Measurements from ENCODE around the gene PDZD2. TPM values are rescaled to one million over a fixed set of nuclear protein-coding genes. Genes with fewer than 3 reads are reported as not detected.

The PDZD2 gene
- total and polyA plus RNA-seq, 2 donors (not counting 3 experiments of a cell fraction or from before 2014, with no cell fraction given): 0.66 to 6.9 TPM

GRCh38 chr5:31701642-31702299, 62.8 kb downstream of the PDZD2 start:
- intact Hi-C loops (cut with micrococcal nuclease) (no loop called here), dilution Hi-C loops (cut with MboI; ENCODE audit: extremely low pct_ligation_motif_present, low sequenced_read_pairs) (no loop called here)
- POLR2A ChIA-PET: no interaction called here
- Histone ChIP-seq H2AFZ (ENCODE audit: low read depth, low read length) (no peak overlapping the region), H3K4me3 (replicated peaks in 1 of 3; ENCODE audit: insufficient read depth in 1 of 3, low read depth in 1 of 3, low read length in 3 of 3) (no peak overlapping the region), H3K27me3 (ENCODE audit: control insufficient read depth in 2 of 2, insufficient read depth in 2 of 2, low read length in 2 of 2) (peaks cover 0 to 2% of the 10 kb centered on the region in 2 experiments), H3K27ac (ENCODE audit: insufficient read depth, low read depth, low read length) (no peak overlapping the region), H3K9ac (replicated peaks; ENCODE audit: extremely low read depth, insufficient read depth, low read length) (no peak overlapping the region), H3K9me1 (replicated peaks; ENCODE audit: control insufficient read depth, extremely low read depth, insufficient read depth, low read length) (no peaks in the 10 kb centered on the region), H3K4me1 (ENCODE audit: control insufficient read depth, extremely low read depth, insufficient read depth, low read length) (no peaks in the 10 kb centered on the region), H3K9me3 (replicated peaks; ENCODE audit: control insufficient read depth, insufficient read depth, low read length) (no peaks in the 10 kb centered on the region), H4K20me1 (replicated peaks; ENCODE audit: control insufficient read depth, extremely low read depth, insufficient read depth, low read length) (no peaks in the 10 kb centered on the region), H3K36me3 (ENCODE audit: control insufficient read depth in 2 of 2, extremely low read depth in 1 of 2, insufficient read depth in 2 of 2, low read length in 2 of 2) (no peaks in the 10 kb centered on the region), H3K4me2 (ENCODE audit: insufficient read depth, low read length) (no peak overlapping the region), H3K79me2 (ENCODE audit: control insufficient read depth, insufficient read depth, low read length) (no peaks in the 10 kb centered on the region)
- DNase-seq (ENCODE audit: low read depth, low spot score) (no peak), FAIRE-seq (no peak)
- TF ChIP-seq GATA2 (IDR thresholded peaks at IDR 0.05; ENCODE audit: insufficient read depth, insufficient read length, low read depth, low read length) (no peak), MYC (IDR thresholded peaks at IDR 0.05; ENCODE audit: low read depth, low read length) (no peak), FOS (IDR thresholded peaks at IDR 0.05; ENCODE audit: borderline replicate concordance, insufficient read depth, low read length) (no peak), POLR2AphosphoS5 (IDR thresholded peaks at IDR 0.05; ENCODE audit: insufficient read depth, low read depth, low read length) (no peak), CTCF (IDR thresholded peaks at IDR 0.05; ENCODE audit: extremely low read depth in 1 of 2, insufficient read depth in 1 of 2, low read depth in 1 of 2, low read length in 2 of 2) (no peak)
- CTCF ChIA-PET: no interaction called here
- no TSS peak for BruUV-seq (replicated peaks)

GRCh38 chr5:31702712-31703111, 63.8 kb downstream of the PDZD2 start:
- Histone ChIP-seq H3K4me3 (replicated peaks in 1 of 3; ENCODE audit: insufficient read depth in 1 of 3, low read depth in 1 of 3, low read length in 3 of 3) (no peak overlapping the region), H3K9ac (replicated peaks; ENCODE audit: extremely low read depth, insufficient read depth, low read length) (no peak overlapping the region), H3K27me3 (ENCODE audit: control insufficient read depth in 2 of 2, insufficient read depth in 2 of 2, low read length in 2 of 2) (peaks cover 0 to 2% of the 10 kb centered on the region in 2 experiments), H3K27ac (ENCODE audit: insufficient read depth, low read depth, low read length) (no peak overlapping the region), H4K20me1 (replicated peaks; ENCODE audit: control insufficient read depth, extremely low read depth, insufficient read depth, low read length) (no peaks in the 10 kb centered on the region), H2AFZ (ENCODE audit: low read depth, low read length) (no peak overlapping the region), H3K9me3 (replicated peaks; ENCODE audit: control insufficient read depth, insufficient read depth, low read length) (no peaks in the 10 kb centered on the region), H3K9me1 (replicated peaks; ENCODE audit: control insufficient read depth, extremely low read depth, insufficient read depth, low read length) (no peaks in the 10 kb centered on the region), H3K79me2 (ENCODE audit: control insufficient read depth, insufficient read depth, low read length) (no peaks in the 10 kb centered on the region), H3K4me1 (ENCODE audit: control insufficient read depth, extremely low read depth, insufficient read depth, low read length) (no peaks in the 10 kb centered on the region), H3K36me3 (ENCODE audit: control insufficient read depth in 2 of 2, extremely low read depth in 1 of 2, insufficient read depth in 2 of 2, low read length in 2 of 2) (no peaks in the 10 kb centered on the region), H3K4me2 (ENCODE audit: insufficient read depth, low read length) (no peak overlapping the region)
- FAIRE-seq (no peak), DNase-seq (ENCODE audit: low read depth, low spot score) (no peak)
- CTCF ChIA-PET: no interaction called here
- intact Hi-C loops (cut with micrococcal nuclease): no loop called here
- dilution Hi-C loops (cut with MboI; ENCODE audit: extremely low pct_ligation_motif_present, low sequenced_read_pairs): no loop called here
- TF ChIP-seq POLR2AphosphoS5 (IDR thresholded peaks at IDR 0.05; ENCODE audit: insufficient read depth, low read depth, low read length) (no peak), EZH2 (IDR thresholded peaks at IDR 0.05; ENCODE audit: borderline replicate concordance, low read depth, low read length, severe bottlenecking) (no peak), JUN (IDR thresholded peaks at IDR 0.05; ENCODE audit: borderline replicate concordance, insufficient read depth, insufficient read length, low read depth) (no peak), CTCF (IDR thresholded peaks at IDR 0.05; ENCODE audit: extremely low read depth in 1 of 2, insufficient read depth in 1 of 2, low read depth in 1 of 2, low read length in 2 of 2) (no peak), FOS (IDR thresholded peaks at IDR 0.05; ENCODE audit: borderline replicate concordance, insufficient read depth, low read length) (no peak), POLR2A (IDR thresholded peaks at IDR 0.05; ENCODE audit: low read depth, low read length) (no peak), MYC (IDR thresholded peaks at IDR 0.05; ENCODE audit: low read depth, low read length) (no peak), GATA2 (IDR thresholded peaks at IDR 0.05; ENCODE audit: insufficient read depth, insufficient read length, low read depth, low read length) (no peak), MAX (IDR thresholded peaks at IDR 0.05; ENCODE audit: insufficient read depth, insufficient read length) (no peak)
- no TSS peak for BruUV-seq (replicated peaks)
- POLR2A ChIA-PET: no interaction called here

Data from endothelial cell of umbilical vein (primary cell).